Right lobe of liver (tissue), 6 donors: ENCODE data around the gene ZCCHC4. TPM values are rescaled to one million over a fixed set of nuclear protein-coding genes. Genes with fewer than 3 reads are reported as not detected.
"Not testable (repeated sequence)": the region's sequence is repeated elsewhere in the genome, so short reads cannot be mapped to it uniquely, and the experiment has no call there.

Experiments
- ATAC-seq, 4 donors: fragments of 200-7000 bp; cut with Tn5 transposase; one replicate each; pipeline ENCODE4 v1.9.1; 2020; ENCODE audit warnings: mild to moderate bottlenecking in 4 of 4, moderate library complexity in 4 of 4
- DNase-seq, 3 donors: peaks; one replicate each; pipeline ENCODE4 v3.0.0-alpha.2; 2020
- H3K27ac ChIP-seq, 3 donors: fragments of 200-600 bp; one replicate each; pipeline ENCODE4 v1.8.0; 2022
- H3K27me3 ChIP-seq, 2 donors: fragments of 200-600 bp; one replicate each; pipeline ENCODE4 v1.8.0; 2022
- H3K36me3 ChIP-seq, 4 donors: fragments of 200-600 bp; sonication (generic) in 1 of 4; one replicate each; pipeline versions ENCODE4 v1.5.1 to v1.8.0; 2017 to 2022; ENCODE audit warnings: control low read depth in 1 of 4
- H3K4me1 ChIP-seq, 4 donors: fragments of 200-600 bp; sonication (generic) in 1 of 4; one replicate each; pipeline versions ENCODE4 v1.5.1 to v1.8.0; 2017 to 2022; ENCODE audit warnings: control low read depth in 1 of 4
- H3K4me3 ChIP-seq, 3 donors: fragments of 200-600 bp; one replicate each; pipeline ENCODE4 v1.8.0; 2022
- H3K9me3 ChIP-seq, 4 donors: fragments of 200-600 bp; sonication (generic) in 1 of 4; one replicate each; pipeline versions ENCODE4 v1.5.1 to v1.8.0; 2017 to 2022; ENCODE audit warnings: control low read depth in 1 of 4
- CTCF ChIP-seq, 4 donors: fragments of 200-600 bp in 3 of 4; fragments of 450-650 bp in 1 of 4; IDR thresholded peaks; one replicate each; pipeline versions ENCODE4 v1.5.1 to v1.8.0; 2016 to 2022; ENCODE audit warnings: antibody characterized with exemption in 4 of 4, mild to moderate bottlenecking in 2 of 4
- POLR2A ChIP-seq: fragments of 450-650 bp; IDR thresholded peaks from one replicate; pipeline ENCODE4 v1.6.1; 2017; ENCODE audit warnings: antibody characterized with exemption, mild to moderate bottlenecking
- whole genome bisulfite sequencing: methylation state at CpG from one replicate; pipeline ENCODE4 v1.1.6; 2018; ENCODE audit warnings: low coverage, low lambda C conversion rate; ENCODE audit not compliant: insufficient coverage; ENCODE audit errors: missing lambda C conversion rate; 5-methylcytosine and 5-hydroxymethylcytosine counted together
- intact Hi-C, 2 donors: fragments of 100-400 bp; cut with DNase I; formaldehyde crosslinking; loops; one replicate each; pipeline versions ENCODE4 v1.11.2 to v1.14.1; 2022
- total RNA-seq, 6 experiments: library from RNA; depleted of rRNA in 2 of 6; stranded (reverse); fragments of >200 nt in 2 of 6; fragmentation: NEBNext Ultra II Directional in 3 of 6; extraction: Animal tissue kit (Norgen Biotek cat#: 25700) in 3 of 6; gene quantifications; one replicate each; pipeline versions ENCODE4 v1.1.0 to v1.2.4, GENCODE V29; 2016 to 2023
- donor health status: DM: no; HTN: yes; CAD: no.
- donor health status: DM: no; HTN: no; CAD: no.
- donor health status: DM: no; HTN: no; CAD: no.
- donor health status: DM: no; HTN: yes; CAD: no.
- donor health status: DM: no; HTN: yes; CAD: no.

The ZCCHC4 gene
- total RNA-seq, 6 experiments from 2014 or later = 2.9 to 6.9 (median 3.9) TPM

GRCh38 chr4:25320773-25321172 is 8.2 kb downstream of the ZCCHC4 start:
- intact Hi-C loops = no loop called here
- H3K9me3 ChIP-seq = no peaks in the 10 kb centered on the region
- TF ChIP-seq CTCF (IDR thresholded peaks at IDR 0.05) (no peak), POLR2A (no peak)
- H3K36me3 ChIP-seq = peaks cover 0 to 13% (median 0%) of the 10 kb centered on the region in 4 donors
- H3K27me3 ChIP-seq = no peaks in the 10 kb centered on the region
- WGBS = 80% methylated on average over 1 of the region's 1 CpG
- no peaks in the 10 kb centered on the region for H3K4me1 ChIP-seq
- DNase-seq (no peak), ATAC-seq (no peak)
- H3K4me3 ChIP-seq = no peak overlapping the region
- no peak overlapping the region for H3K27ac ChIP-seq

- ATAC-seq = no peak
- intact Hi-C loops = no loop called here
- 93% methylated on average over 3 of the region's 3 CpGs for WGBS
Observed at GRCh38 chr4:25321703-25322102, 9.1 kb downstream of the ZCCHC4 start.

GRCh38 chr4:25328463-25328862 is 15.9 kb downstream of the ZCCHC4 start:
- ATAC-seq, H3K36me3 ChIP-seq, H3K4me1 ChIP-seq, DNase-seq, H3K4me3 ChIP-seq, H3K27me3 ChIP-seq, H3K9me3 ChIP-seq, intact Hi-C loops, H3K27ac ChIP-seq: not testable (repeated sequence)
- 83% methylated on average over 3 of the region's 3 CpGs for WGBS

More at GRCh38 chr4:25321703-25322102, 9.1 kb downstream of the ZCCHC4 start:
- peaks cover 0 to 9% (median 0%) of the 10 kb centered on the region in 4 donors for H3K36me3 ChIP-seq
- no peaks in the 10 kb centered on the region for H3K4me1 ChIP-seq
- H3K4me3 ChIP-seq = no peak overlapping the region
- H3K27ac ChIP-seq = no peak overlapping the region
- no peaks in the 10 kb centered on the region for H3K9me3 ChIP-seq
- no peaks in the 10 kb centered on the region for H3K27me3 ChIP-seq
- no peak for DNase-seq
- TF ChIP-seq CTCF (IDR thresholded peaks at IDR 0.05) = no peak
- TF ChIP-seq POLR2A = no peak

- no peak for TF ChIP-seq CTCF (IDR thresholded peaks at IDR 0.05)
- no peak for TF ChIP-seq POLR2A
- intact Hi-C loops = no loop called here
- Histone ChIP-seq H3K27ac (no peak overlapping the region), H3K36me3 (no peaks in the 10 kb centered on the region), H3K27me3 (no peaks in the 10 kb centered on the region), H3K4me1 (peaks cover 0 to 9% (median 0%) of the 10 kb centered on the region in 4 donors), H3K4me3 (no peak overlapping the region), H3K9me3 (no peaks in the 10 kb centered on the region)
- WGBS = 46% methylated on average over 1 of the region's 1 CpG
- DNase-seq = no peak
- peak in 3 of 4 donors; percentile 30 to 60 (median 57) for ATAC-seq
Observed at GRCh38 chr4:25330335-25330734, 17.8 kb downstream of the ZCCHC4 start.

- WGBS = 56% methylated on average over 12 of the region's 12 CpGs
- DNase-seq (no peak), ATAC-seq (peak; percentile 24 to 71 (median 52))
- Histone ChIP-seq H3K27me3 (no peaks in the 10 kb centered on the region), H3K36me3 (no peaks in the 10 kb centered on the region), H3K27ac (peak overlapping the region in 1 of 3 donors; percentile 19), H3K4me1 (peaks cover 0 to 9% (median 0%) of the 10 kb centered on the region in 4 donors), H3K9me3 (no peaks in the 10 kb centered on the region), H3K4me3 (no peak overlapping the region)
- TF ChIP-seq POLR2A = no peak
- no peak for TF ChIP-seq CTCF (IDR thresholded peaks at IDR 0.05)
- intact Hi-C loops = no loop called here
Observed at GRCh38 chr4:25330905-25331808, 18.6 kb downstream of the ZCCHC4 start.
